K562 treated with DMSO at 1 percent for 4 hours (cell line): ENCODE measurements around the gene KLHL6. TPM values are rescaled to one million over a fixed set of nuclear protein-coding genes. Genes with fewer than 3 reads are reported as not detected.

ENCODE experiments used
- total RNA-seq: library from RNA; unstranded; fragments of 300-600 nt; gene quantifications from 2 replicates; pipeline ENCODE4 v1.2.3, GENCODE V29; 2022; ENCODE audit not compliant: insufficient read depth

KLHL6 gene, protein sequence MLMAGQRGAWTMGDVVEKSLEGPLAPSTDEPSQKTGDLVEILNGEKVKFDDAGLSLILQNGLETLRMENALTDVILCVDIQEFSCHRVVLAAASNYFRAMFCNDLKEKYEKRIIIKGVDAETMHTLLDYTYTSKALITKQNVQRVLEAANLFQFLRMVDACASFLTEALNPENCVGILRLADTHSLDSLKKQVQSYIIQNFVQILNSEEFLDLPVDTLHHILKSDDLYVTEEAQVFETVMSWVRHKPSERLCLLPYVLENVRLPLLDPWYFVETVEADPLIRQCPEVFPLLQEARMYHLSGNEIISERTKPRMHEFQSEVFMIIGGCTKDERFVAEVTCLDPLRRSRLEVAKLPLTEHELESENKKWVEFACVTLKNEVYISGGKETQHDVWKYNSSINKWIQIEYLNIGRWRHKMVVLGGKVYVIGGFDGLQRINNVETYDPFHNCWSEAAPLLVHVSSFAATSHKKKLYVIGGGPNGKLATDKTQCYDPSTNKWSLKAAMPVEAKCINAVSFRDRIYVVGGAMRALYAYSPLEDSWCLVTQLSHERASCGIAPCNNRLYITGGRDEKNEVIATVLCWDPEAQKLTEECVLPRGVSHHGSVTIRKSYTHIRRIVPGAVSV
- total RNA-seq, result 1.6 and 2.4 TPM in 2 replicates

DNA sequence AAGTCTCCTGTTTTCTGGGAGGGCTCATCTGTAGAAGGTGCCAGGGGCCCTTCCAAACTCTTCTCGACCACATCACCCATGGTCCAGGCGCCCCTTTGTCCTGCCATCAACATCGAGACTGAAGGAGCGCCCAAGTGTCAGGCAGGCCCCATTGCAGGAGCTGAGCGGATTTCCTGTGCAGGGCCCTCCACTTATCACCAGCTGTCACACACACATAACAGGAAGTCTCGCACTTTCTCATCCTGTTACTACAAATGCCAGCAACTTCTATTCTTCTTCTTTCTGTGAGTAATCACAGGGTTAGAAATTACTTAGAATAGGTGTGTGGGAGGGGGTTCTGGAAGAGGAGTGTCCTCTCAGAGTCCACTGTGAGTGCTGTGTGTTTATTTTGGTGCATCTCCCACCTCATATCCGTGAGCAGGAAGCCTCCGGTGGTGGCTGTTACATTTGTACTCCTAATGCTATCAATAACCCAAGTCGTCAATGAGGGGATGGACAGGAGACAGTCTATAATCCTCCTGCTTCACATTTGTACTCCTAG lies at the start of gene KLHL6:
KLHL6 (minus strand) TSS at position 166 of the 541 bp plus-strand sequence; CDS start at position 113, 53 bp downstream.

Other genes starting within 250 kb of the KLHL6 start
- 1.6 and 2.1 TPM in 2 replicates for gene MCF2L2, start 127.1 kb downstream of the KLHL6 start, total RNA-seq
- gene KLHL24, start 79.9 kb upstream of the KLHL6 start, total RNA-seq, result 18.8 and 31.8 TPM in 2 replicates
- gene YEATS2, start 142.1 kb upstream of the KLHL6 start, total RNA-seq, result 11.6 and 12.4 TPM in 2 replicates